GM12891 (cell line): ENCODE measurements around the gene TGOLN2.

Experiments
- PAX5 ChIP-seq: IDR thresholded peaks from 2 replicates; pipeline ENCODE4 v1.6.1; 2011; ENCODE audit warnings: low read length, moderate library complexity, mild to moderate bottlenecking; ENCODE audit not compliant: insufficient read depth, severe bottlenecking
- POLR2A ChIP-seq: IDR thresholded peaks from 2 replicates; pipeline ENCODE4 v1.6.1; 2011; ENCODE audit warnings: low read depth, low read length, control low read depth
- POLR2AphosphoS5 ChIP-seq: IDR thresholded peaks from 2 replicates; pipeline ENCODE4 v1.6.1; 2011; ENCODE audit warnings: low read depth, low read length, control low read depth
- TAF1 ChIP-seq: IDR thresholded peaks from 2 replicates; pipeline ENCODE4 v1.6.1; 2011; ENCODE audit warnings: low read depth, low read length, control low read depth

DNA sequence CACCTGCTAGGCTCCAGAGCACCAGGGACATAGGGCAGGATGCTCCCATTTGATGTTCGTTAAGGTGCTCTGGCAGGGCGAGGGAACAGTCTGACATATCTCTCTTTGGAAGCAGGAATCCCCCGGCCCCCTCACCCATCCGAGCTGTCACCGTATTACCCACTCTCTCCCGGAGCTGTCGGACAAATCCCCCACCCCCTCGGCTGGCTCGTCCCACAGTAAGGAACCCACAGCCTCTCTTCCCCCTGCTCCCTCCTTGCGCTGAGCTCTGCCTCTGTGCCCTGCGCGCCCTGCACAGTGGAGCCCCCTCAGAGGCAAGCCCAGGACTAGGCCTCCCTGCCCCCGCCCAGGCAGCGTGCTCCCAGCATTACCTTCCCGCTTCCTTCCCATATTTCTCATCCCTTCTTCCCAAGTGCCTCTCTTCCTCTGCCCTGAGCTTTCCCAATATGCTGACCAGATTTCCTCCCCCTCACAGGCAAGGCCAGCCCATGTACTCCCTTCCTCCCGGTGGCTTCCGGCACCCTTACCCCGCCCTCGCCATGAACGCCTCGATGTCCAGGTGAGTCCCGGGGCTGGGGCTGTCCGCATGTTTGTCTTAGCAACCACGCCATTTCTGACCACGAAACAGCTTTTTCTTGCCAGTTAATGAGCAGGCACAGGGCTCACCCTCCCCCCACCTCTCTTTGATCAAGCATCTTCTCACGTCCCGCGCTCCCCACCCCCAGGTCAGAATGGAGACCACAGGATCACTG lies 23.8 kb downstream of the TGOLN2 start:
- no peak for TF ChIP-seq POLR2AphosphoS5
- no peak for TF ChIP-seq TAF1
- no peak for TF ChIP-seq POLR2A
- TF ChIP-seq PAX5, result no peak
